H1 (cell line): Measurements from ENCODE around the gene CTSC. TPM values are rescaled to one million over a fixed set of nuclear protein-coding genes. Genes with fewer than 3 reads are reported as not detected.

Source experiments
- CTCF ChIA-PET: fragments of 300-600 bp; sonication (Branson Sonifier 250); formaldehyde crosslinking; loops from one replicate; lab custom pipeline; 2021; ENCODE audit not compliant: partially characterized antibody; lab: Charles Lee
- POLR2A ChIA-PET: fragments of 300-600 bp; sonication (Branson Sonifier 250); formaldehyde crosslinking; loops from one replicate; lab custom pipeline; 2021; ENCODE audit warnings: inconsistent platforms; ENCODE audit not compliant: partially characterized antibody; lab: Charles Lee
- DNase-seq, 2 experiments: peaks; one replicate each; pipeline versions ENCODE4 v3.0.0 to v3.0.0-alpha.2; 2010 to 2022; ENCODE audit warnings: low spot score in 2 of 2, low read depth in 1 of 2, mixed read lengths in 1 of 2
- FAIRE-seq: peaks from 2 replicates; lab custom pipeline; 2011; peaks lifted over from hg19 to GRCh38; lab: Jason Lieb, UNC
- H2AFZ ChIP-seq: 2 replicates; pipeline ENCODE4 v1.8.1; 2012; ENCODE audit warnings: low read length, inconsistent platforms
- H2AK5ac ChIP-seq: 2 replicates; pipeline ENCODE4 v1.6.1; 2013; ENCODE audit warnings: low read depth, low read length
- H2BK120ac ChIP-seq: replicated peaks from 2 replicates; pipeline ENCODE3; 2013; ENCODE audit warnings: low read depth, low read length, inconsistent platforms
- H2BK12ac ChIP-seq: 2 replicates; pipeline ENCODE4 v1.6.1; 2013; ENCODE audit warnings: low read depth, low read length
- H2BK15ac ChIP-seq: 2 replicates; pipeline ENCODE4 v1.6.1; 2013; ENCODE audit warnings: low read length
- H2BK20ac ChIP-seq: 2 replicates; pipeline ENCODE4 v1.6.1; 2013; ENCODE audit warnings: low read length
- H2BK5ac ChIP-seq: 2 replicates; pipeline ENCODE4 v1.6.1; 2013; ENCODE audit warnings: low read depth, low read length
- H3K14ac ChIP-seq: 2 replicates; pipeline ENCODE4 v1.6.1; 2013; ENCODE audit warnings: inconsistent platforms; ENCODE audit not compliant: insufficient read length
- H3K18ac ChIP-seq: 2 replicates; pipeline ENCODE4 v1.6.1; 2013; ENCODE audit warnings: low read length; ENCODE audit errors: extremely low read depth
- H3K23ac ChIP-seq: 2 replicates; pipeline ENCODE4 v1.6.1; 2013; ENCODE audit warnings: inconsistent platforms; ENCODE audit not compliant: insufficient read length
- H3K23me2 ChIP-seq: 2 replicates; pipeline ENCODE4 v1.6.1; 2013; ENCODE audit warnings: low read depth, low read length
- H3K27ac ChIP-seq: 2 replicates; pipeline ENCODE4 v1.6.1; 2011; ENCODE audit warnings: low read depth, low read length, inconsistent platforms
- H3K27me3 ChIP-seq, 4 experiments: replicated peaks in 1 of 4; 1 replicate in 1 of 4; 2 replicates in 3 of 4; pipeline versions ENCODE4 v1.6.1 to v1.8.1; 2011 to 2013; ENCODE audit warnings: low read length in 3 of 4, mild to moderate bottlenecking in 3 of 4, inconsistent platforms in 2 of 4, mixed read lengths in 2 of 4, moderate library complexity in 1 of 4; ENCODE audit not compliant: control insufficient read depth in 3 of 4, insufficient read depth in 3 of 4; ENCODE audit errors: extremely low read depth in 1 of 4
- H3K36me3 ChIP-seq, 4 experiments: 2 replicates each; pipeline versions ENCODE4 v1.6.1 to v1.8.1; 2011 to 2013; ENCODE audit warnings: mild to moderate bottlenecking in 4 of 4, low read length in 3 of 4, moderate library complexity in 2 of 4, control low read depth in 1 of 4, inconsistent platforms in 1 of 4; ENCODE audit not compliant: insufficient read depth in 4 of 4, control insufficient read depth in 2 of 4
- H3K4ac ChIP-seq: replicated peaks from 2 replicates; pipeline ENCODE3; 2013; ENCODE audit warnings: low read length, low read depth, mixed read lengths, inconsistent platforms; ENCODE audit not compliant: insufficient read length
- H3K4me1 ChIP-seq, 4 experiments: replicated peaks in 1 of 4; 1 replicate in 1 of 4; 2 replicates in 3 of 4; pipeline versions ENCODE4 v1.6.1 to v1.8.1; 2011 to 2013; ENCODE audit warnings: low read length in 3 of 4, inconsistent platforms in 2 of 4, mixed read lengths in 1 of 4; ENCODE audit not compliant: insufficient read depth in 4 of 4, control insufficient read depth in 3 of 4
- H3K4me2 ChIP-seq, 2 experiments: 2 replicates each; pipeline versions ENCODE4 v1.6.1 to v1.8.1; 2011 to 2013; ENCODE audit warnings: low read depth in 2 of 2, low read length in 2 of 2, control low read depth in 1 of 2, inconsistent platforms in 1 of 2, mild to moderate bottlenecking in 1 of 2; ENCODE audit not compliant: insufficient read depth in 1 of 2
- H3K4me3 ChIP-seq, 4 experiments: fragments of 200-600, 300-600 bp in 1 of 4; sonication (generic), shearing (Covaris generic), sonication (Bioruptor Twin) in 1 of 4; 2 replicates each; pipeline versions ENCODE4 v1.5.1 to v1.8.1; 2011 to 2016; ENCODE audit warnings: low read length in 4 of 4, low read depth in 3 of 4, control low read depth in 2 of 4, inconsistent platforms in 2 of 4, mild to moderate bottlenecking in 2 of 4, mixed read lengths in 1 of 4, moderate library complexity in 1 of 4; ENCODE audit not compliant: insufficient read depth in 2 of 4; ENCODE audit errors: extremely low read depth in 1 of 4
- H3K56ac ChIP-seq: replicated peaks from 2 replicates; pipeline ENCODE3; 2013; ENCODE audit warnings: low read depth, mild to moderate bottlenecking, mixed read lengths, low read length, inconsistent platforms; ENCODE audit not compliant: insufficient read length
- H3K79me1 ChIP-seq: 2 replicates; pipeline ENCODE4 v1.6.1; 2013; ENCODE audit warnings: low read depth, low read length, control low read depth
- H3K79me2 ChIP-seq, 2 experiments: 2 replicates each; pipeline versions ENCODE4 v1.6.1 to v1.8.1; 2012 to 2013; ENCODE audit warnings: low read length in 2 of 2, mild to moderate bottlenecking in 2 of 2, inconsistent platforms in 1 of 2; ENCODE audit not compliant: insufficient read depth in 2 of 2, control insufficient read depth in 1 of 2
- H3K9ac ChIP-seq, 4 experiments: replicated peaks in 1 of 4; 1 replicate in 1 of 4; 2 replicates in 3 of 4; pipeline versions ENCODE4 v1.6.1 to v1.8.1; 2011 to 2013; ENCODE audit warnings: low read depth in 3 of 4, low read length in 3 of 4, control low read depth in 2 of 4, mild to moderate bottlenecking in 2 of 4, moderate library complexity in 2 of 4, inconsistent platforms in 1 of 4; ENCODE audit errors: extremely low read depth in 1 of 4
- H3K9me3 ChIP-seq, 2 experiments: 2 replicates each; pipeline versions ENCODE4 v1.6.1 to v1.8.1; 2012 to 2013; ENCODE audit warnings: mild to moderate bottlenecking in 2 of 2, moderate library complexity in 2 of 2, control low read depth in 1 of 2, inconsistent platforms in 1 of 2, low read depth in 1 of 2, low read length in 1 of 2, mixed read lengths in 1 of 2; ENCODE audit not compliant: insufficient read depth in 2 of 2
- H4K20me1 ChIP-seq, 2 experiments: replicated peaks in 1 of 2; 2 replicates each; pipeline versions ENCODE3 to v1.8.1; 2011 to 2013; ENCODE audit warnings: inconsistent platforms in 2 of 2, low read length in 2 of 2, mild to moderate bottlenecking in 1 of 2; ENCODE audit not compliant: insufficient read depth in 2 of 2, control insufficient read depth in 1 of 2
- H4K5ac ChIP-seq: 2 replicates; pipeline ENCODE4 v1.6.1; 2013; ENCODE audit warnings: low read length, low read depth, mixed read lengths, inconsistent platforms; ENCODE audit not compliant: insufficient read length
- H4K8ac ChIP-seq: 2 replicates; pipeline ENCODE4 v1.8.0; 2013; ENCODE audit warnings: mild to moderate bottlenecking, moderate library complexity, low read length, inconsistent platforms; ENCODE audit not compliant: insufficient read depth; ENCODE audit errors: extremely low read depth
- H4K91ac ChIP-seq: replicated peaks from 2 replicates; pipeline ENCODE3; 2013; ENCODE audit warnings: low read length, mixed read lengths, inconsistent platforms; ENCODE audit not compliant: insufficient read length
- CTBP2 ChIP-seq: IDR thresholded peaks from 2 replicates; pipeline ENCODE4 v1.7.0; 2011; ENCODE audit warnings: borderline replicate concordance, mild to moderate bottlenecking, moderate library complexity, mixed read lengths, low read length; ENCODE audit not compliant: insufficient read depth, insufficient read length
- CTCF ChIP-seq, 3 experiments: IDR thresholded peaks; 1 replicate in 2 of 3; 2 replicates in 1 of 3; pipeline versions ENCODE4 v1.5.1 to v1.6.1; 2011; ENCODE audit warnings: low read length in 3 of 3, mild to moderate bottlenecking in 3 of 3, inconsistent platforms in 2 of 3, low read depth in 1 of 3, moderate library complexity in 1 of 3; ENCODE audit not compliant: insufficient read depth in 1 of 3; ENCODE audit errors: control extremely low read depth in 1 of 3
- KDM1A ChIP-seq: fragments of 200-600, 300-600 bp; sonication (generic); IDR thresholded peaks from 2 replicates; pipeline ENCODE4 v1.7.1; 2016; ENCODE audit warnings: mild to moderate bottlenecking, low read length, borderline replicate concordance
- MAFK ChIP-seq: IDR thresholded peaks from 2 replicates; pipeline ENCODE4 v1.6.1; 2012; ENCODE audit warnings: low read depth, mild to moderate bottlenecking, improper control_type of control experiment, low read length
- MAX ChIP-seq: IDR thresholded peaks from 2 replicates; pipeline ENCODE4 v1.6.1; 2012; ENCODE audit warnings: inconsistent platforms
- RAD21 ChIP-seq, 2 experiments: IDR thresholded peaks in 1 of 2; conservative IDR thresholded peaks in 1 of 2; 2 replicates each; pipeline ENCODE4 v1.6.1; 2011; ENCODE audit warnings: low read depth in 2 of 2, low read length in 2 of 2, improper control_type of control experiment in 1 of 2, inconsistent platforms in 1 of 2, mild to moderate bottlenecking in 1 of 2, moderate library complexity in 1 of 2
- SIN3A ChIP-seq, 2 experiments: IDR thresholded peaks in 1 of 2; conservative IDR thresholded peaks in 1 of 2; 2 replicates each; pipeline ENCODE4 v1.6.1; 2011 to 2012; ENCODE audit warnings: low read length in 2 of 2, improper control_type of control experiment in 1 of 2, low read depth in 1 of 2, mild to moderate bottlenecking in 1 of 2
- SIX5 ChIP-seq: IDR thresholded peaks from 2 replicates; pipeline ENCODE4 v1.6.1; 2011; ENCODE audit warnings: mild to moderate bottlenecking, low read depth, low read length
- WGBS, 2 experiments: shearing (Covaris generic) in 1 of 2; methylation state at CpG; one replicate each; pipeline versions ENCODE4 v1.1.6 to v1.1.7; 2013 to 2015; ENCODE audit warnings: low lambda C conversion rate in 2 of 2, mixed read lengths in 2 of 2, inconsistent platforms in 1 of 2, low coverage in 1 of 2, missing lambda C conversion rate in 1 of 2; ENCODE audit not compliant: insufficient replicate concordance in 2 of 2, insufficient coverage in 1 of 2, insufficient read length in 1 of 2; ENCODE audit errors: extremely low coverage in 1 of 2, missing lambda C conversion rate in 1 of 2; 5-methylcytosine and 5-hydroxymethylcytosine counted together
- polyA plus RNA-seq, 7 experiments: library from polyadenylated mRNA; depleted of rRNA in 3 of 7; stranded (reverse) in 5 of 7; unstranded in 2 of 7; fragments of >200 nt in 5 of 7; fragments of 200-250 nt in 2 of 7; gene quantifications; 1 replicate in 5 of 7; 2 replicates in 1 of 7; 4 replicates in 1 of 7; pipeline versions ENCODE4 v1.2.1 to v1.2.3, GENCODE V29; 2011 to 2013; ENCODE audit warnings: missing spikeins in 2 of 7, mixed read lengths in 2 of 7
- total RNA-seq: library from RNA; stranded (reverse); fragmentation: NEBNext Ultra II Directional; extraction: Animal tissue kit (Norgen Biotek cat#: 25700); gene quantifications from 2 replicates; pipeline ENCODE4 v1.2.1, GENCODE V29; 2021

CTSC gene
- total and polyA plus RNA-seq, 2 of the 8 experiments (the other 6 are each of a cell fraction or from before 2014, with no cell fraction given), result 347 to 369 TPM

- Histone ChIP-seq H3K4ac (no peak overlapping the region), H3K27ac (no peak overlapping the region), H3K23ac (no peak overlapping the region), H4K8ac (no peak overlapping the region), H2BK20ac (no peak overlapping the region), H2BK15ac (no peak overlapping the region), H3K36me3 (peaks cover 0 to 11% (median 6%) of the 10 kb centered on the region in 4 experiments; a peak in 4 of 8 replicates), H3K4me2 (no peak overlapping the region), H2AK5ac (no peak overlapping the region), H3K56ac (no peak overlapping the region), H3K79me1 (no peaks in the 10 kb centered on the region), H2AFZ (no peak overlapping the region), H2BK120ac (no peak overlapping the region), H3K23me2 (no peaks in the 10 kb centered on the region), H3K9ac (no peak overlapping the region), H4K91ac (no peak overlapping the region), H3K9me3 (no peaks in the 10 kb centered on the region; a peak in 1 of 4 replicates), H3K79me2 (no peaks in the 10 kb centered on the region), H3K4me1 (no peaks in the 10 kb centered on the region; a peak in 1 of 7 replicates), H4K20me1 (peaks cover 0 to 2% of the 10 kb centered on the region in 2 experiments), H3K27me3 (no peaks in the 10 kb centered on the region), H2BK5ac (no peak overlapping the region), H4K5ac (no peak overlapping the region), H3K18ac (no peak overlapping the region), H3K14ac (no peak overlapping the region), H3K4me3 (no peak overlapping the region), H2BK12ac (no peak overlapping the region)
- WGBS, 2 experiments, result 92% methylated on average over 1 of the region's 1 CpG; no CpG with 5 or more reads in 1 of the 2 experiments
- FAIRE-seq (no peak), DNase-seq (no peak)
- ChIA-PET POLR2A (interaction anchor here (1.0 to 4.3 kb wide), 2 partner anchors 12 to 22 kb away, joined by 3 to 26 read pairs; no protein-coding TSS in a partner anchor), CTCF (interaction anchor here (1.1 to 1.3 kb wide), 2 partner anchors 17 to 269 kb away, joined by 3 to 5 read pairs; no protein-coding TSS in a partner anchor)
- TF ChIP-seq RAD21 (IDR thresholded peaks at IDR 0.05 in 1 of 2, conservative IDR thresholded peaks at IDR 0.05 in 1 of 2; ENCODE audit: low read depth in 2 of 2, low read length in 2 of 2), result no peak
- TF ChIP-seq MAFK, result no peak
- no peak for TF ChIP-seq KDM1A
- TF ChIP-seq MAX, result no peak
- no peak for TF ChIP-seq CTCF (IDR thresholded peaks at IDR 0.05; ENCODE audit: control extremely low read depth in 1 of 3, insufficient read depth in 1 of 3, low read depth in 1 of 3, low read length in 3 of 3)
- TF ChIP-seq CTBP2, result no peak
- TF ChIP-seq SIN3A (conservative IDR thresholded peaks at IDR 0.05 in 1 of 2, IDR thresholded peaks at IDR 0.05 in 1 of 2; ENCODE audit: low read depth in 1 of 2, low read length in 2 of 2), result no peak
- no peak for TF ChIP-seq SIX5
Measured at GRCh38 chr11:88282747-88283515, 54.6 kb downstream of the CTSC start.
